Breast epithelium (tissue), 3 donors: Measurements from ENCODE around the gene SBDS.

Experiments
- POLR2AphosphoS5 ChIP-seq, 3 donors: sonication (generic); formaldehyde crosslinking; IDR thresholded peaks; one replicate each; pipeline ENCODE4 v1.6.1; 2017; ENCODE audit warnings: antibody characterized with exemption in 3 of 3
- TF ChIP-seq, protein P1 (sequence below), 3 donors: fragments of 450-650 bp; IDR thresholded peaks; one replicate each; pipeline ENCODE4 v1.5.1; 2016 to 2017; ENCODE audit warnings: antibody characterized with exemption in 3 of 3, mild to moderate bottlenecking in 3 of 3, moderate library complexity in 3 of 3

DNA sequence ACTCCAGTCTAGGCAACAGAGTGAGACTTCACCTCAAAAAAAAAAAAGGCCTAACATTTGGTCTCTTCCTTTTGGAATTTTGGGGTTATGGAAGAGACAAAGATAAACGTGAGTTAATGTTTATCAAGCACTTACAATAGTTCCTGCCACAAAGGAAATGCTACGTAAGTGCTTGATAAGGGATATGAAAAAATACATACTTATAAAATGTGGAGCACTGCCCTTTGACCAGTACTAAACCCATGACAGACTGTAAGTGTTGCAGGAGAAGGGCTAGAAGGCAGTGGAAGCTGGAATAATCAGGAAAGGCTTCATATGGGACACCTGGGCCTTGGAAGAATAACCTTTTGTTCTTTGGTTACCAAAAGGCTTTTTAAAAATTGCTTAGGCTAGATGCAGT, 48.8 kb downstream of the SBDS start:
- TF ChIP-seq, protein P1, sequence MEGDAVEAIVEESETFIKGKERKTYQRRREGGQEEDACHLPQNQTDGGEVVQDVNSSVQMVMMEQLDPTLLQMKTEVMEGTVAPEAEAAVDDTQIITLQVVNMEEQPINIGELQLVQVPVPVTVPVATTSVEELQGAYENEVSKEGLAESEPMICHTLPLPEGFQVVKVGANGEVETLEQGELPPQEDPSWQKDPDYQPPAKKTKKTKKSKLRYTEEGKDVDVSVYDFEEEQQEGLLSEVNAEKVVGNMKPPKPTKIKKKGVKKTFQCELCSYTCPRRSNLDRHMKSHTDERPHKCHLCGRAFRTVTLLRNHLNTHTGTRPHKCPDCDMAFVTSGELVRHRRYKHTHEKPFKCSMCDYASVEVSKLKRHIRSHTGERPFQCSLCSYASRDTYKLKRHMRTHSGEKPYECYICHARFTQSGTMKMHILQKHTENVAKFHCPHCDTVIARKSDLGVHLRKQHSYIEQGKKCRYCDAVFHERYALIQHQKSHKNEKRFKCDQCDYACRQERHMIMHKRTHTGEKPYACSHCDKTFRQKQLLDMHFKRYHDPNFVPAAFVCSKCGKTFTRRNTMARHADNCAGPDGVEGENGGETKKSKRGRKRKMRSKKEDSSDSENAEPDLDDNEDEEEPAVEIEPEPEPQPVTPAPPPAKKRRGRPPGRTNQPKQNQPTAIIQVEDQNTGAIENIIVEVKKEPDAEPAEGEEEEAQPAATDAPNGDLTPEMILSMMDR (IDR thresholded peaks at IDR 0.05): no peak
- no peak for TF ChIP-seq POLR2AphosphoS5 (IDR thresholded peaks at IDR 0.05)
